Stimulated activated CD8-positive, alpha-beta memory T cell treated with anti-CD3 and anti-CD28 coated beads, Interleukin-15, amount 100 ng/mL, for 24 hours (primary cell): ENCODE measurements around the gene HIGD2A.
"Not testable (repeated sequence)": the region's sequence is repeated elsewhere in the genome, so short reads cannot be mapped to it uniquely, and the experiment has no call there.

Source experiments
- DNase-seq: peaks from one replicate; pipeline ENCODE4 v3.0.0-alpha.2; 2020; ENCODE audit warnings: low read depth

HIGD2A gene

DNA sequence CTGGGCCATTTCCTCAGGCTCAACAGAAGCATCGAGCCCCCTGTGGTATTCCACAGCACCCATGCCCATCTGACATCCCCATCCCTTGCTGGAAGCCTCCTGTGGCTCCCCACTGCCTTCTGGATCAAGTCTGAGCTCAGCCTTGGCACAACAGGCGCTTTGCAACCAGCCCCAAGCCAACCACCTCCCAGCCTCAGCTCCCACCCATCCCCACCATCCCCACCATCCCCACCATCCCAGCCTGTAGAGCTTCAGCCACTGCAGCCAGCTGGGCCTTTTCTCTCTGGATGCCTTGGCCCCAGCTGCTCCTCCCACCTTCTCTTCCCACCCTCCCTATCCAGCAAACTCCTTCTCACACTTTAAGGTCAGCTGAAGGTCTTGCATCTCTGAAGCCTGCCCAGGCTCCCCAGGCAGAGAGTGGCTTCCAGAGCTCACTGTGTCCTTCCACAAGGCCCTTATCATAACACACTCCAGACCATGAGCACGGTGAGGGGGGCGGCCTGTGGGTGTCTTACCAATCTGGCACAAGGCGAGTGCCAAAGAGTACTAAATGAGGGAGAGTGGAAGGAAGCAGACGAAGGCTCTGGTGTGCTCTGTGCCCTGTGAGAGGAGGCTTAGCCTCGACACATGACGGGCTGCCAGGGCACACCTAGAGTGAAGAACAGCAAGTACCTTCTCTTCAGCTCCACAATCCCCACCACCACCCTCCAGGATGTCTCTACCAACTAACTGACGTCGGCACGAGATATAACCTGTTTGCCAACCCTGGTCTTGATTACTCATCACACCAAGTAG, 6.5 kb downstream of the HIGD2A start:
- DNase-seq = no peak

- no peak for DNase-seq
Observed at GRCh38 chr5:176396330-176396729, 7.8 kb downstream of the HIGD2A start.

- DNase-seq = no peak
Observed at GRCh38 chr5:176397736-176398420, 9.3 kb downstream of the HIGD2A start.

GRCh38 chr5:176400382-176401156, 12.0 kb downstream of the HIGD2A start:
- no peak for DNase-seq

DNA sequence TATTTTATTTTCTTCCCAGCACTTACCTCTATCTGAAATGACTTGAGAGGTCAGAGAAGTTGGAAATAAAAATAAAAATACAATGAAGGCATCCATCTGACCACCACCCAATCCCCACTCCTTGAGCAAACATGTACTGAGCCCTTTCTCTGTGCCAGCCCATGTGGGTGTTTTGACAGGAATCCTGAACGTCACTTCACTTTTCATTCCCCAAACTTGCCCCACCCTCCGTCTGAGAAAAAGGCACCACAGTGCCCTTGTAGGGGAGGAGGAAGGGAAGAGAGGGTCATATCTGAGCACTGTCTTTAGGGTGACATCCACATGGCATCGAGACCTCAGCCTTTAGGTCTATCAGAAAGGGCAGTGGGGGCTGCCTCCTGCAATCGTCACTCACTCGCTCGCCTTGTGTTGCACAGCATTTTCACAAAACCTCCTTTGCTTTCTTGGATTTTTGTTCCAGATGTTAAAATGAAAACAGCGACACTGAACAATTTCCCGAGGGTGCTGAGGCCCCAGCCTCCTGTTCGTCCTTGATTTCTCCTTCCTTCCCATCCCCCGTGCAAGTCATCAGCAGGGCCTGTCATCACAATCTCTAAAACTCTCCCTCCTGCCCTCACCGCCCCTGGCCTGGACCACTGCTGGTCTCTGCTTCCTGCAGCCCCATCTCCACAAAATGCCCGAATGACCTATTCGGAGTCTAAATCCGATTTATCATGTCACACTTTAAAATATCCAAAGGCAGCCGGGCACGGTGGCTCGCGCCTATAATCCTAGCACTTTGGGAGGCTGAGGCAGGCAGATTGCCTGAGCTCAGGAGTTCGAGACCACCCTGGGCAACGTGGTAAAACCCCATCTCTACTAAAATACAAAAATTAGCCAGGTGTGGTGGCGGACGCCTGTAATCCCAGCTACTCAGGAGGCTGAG, 13.0 kb downstream of the HIGD2A start:
- no peak for DNase-seq

DNA sequence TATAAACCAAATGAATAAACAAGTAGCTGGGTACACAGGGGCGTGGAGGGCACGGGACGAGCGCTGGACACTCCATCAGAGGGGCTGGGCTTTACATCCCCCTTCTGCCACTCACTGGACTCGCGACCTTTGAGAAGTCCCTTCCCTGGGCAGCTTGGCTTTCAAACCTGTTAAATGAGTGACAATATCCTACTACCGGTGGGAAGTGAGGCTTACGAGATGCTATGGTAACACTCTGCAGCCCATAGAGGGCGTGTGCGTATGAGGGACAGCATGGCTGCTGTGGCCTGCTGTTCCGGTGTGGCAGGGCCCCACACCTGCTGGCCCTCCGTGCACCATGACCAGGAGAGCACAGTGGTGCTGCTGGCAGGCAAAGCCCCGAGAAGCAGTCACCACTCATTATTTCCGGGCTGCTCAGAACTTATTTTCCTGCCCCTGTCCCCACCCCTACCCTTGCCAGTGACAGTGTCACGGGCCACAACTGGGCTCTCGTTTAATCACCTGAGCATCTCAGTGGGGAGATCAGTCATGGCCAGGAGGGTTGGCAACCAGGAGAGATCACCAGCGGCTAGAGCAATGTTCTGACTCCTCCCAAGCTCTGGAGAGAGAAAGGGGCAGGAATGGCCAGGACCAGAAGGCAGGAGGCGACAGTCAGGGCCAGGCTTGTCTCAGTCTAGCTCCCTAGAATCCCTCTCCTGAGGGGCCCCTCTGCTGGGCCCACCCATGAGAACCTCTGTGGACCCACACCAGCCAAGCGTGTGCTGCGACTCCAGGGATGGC, 17.3 kb downstream of the HIGD2A start:
- DNase-seq = no peak

GRCh38 chr5:176406436-176407052, 18.0 kb downstream of the HIGD2A start:
- DNase-seq = no peak

DNA sequence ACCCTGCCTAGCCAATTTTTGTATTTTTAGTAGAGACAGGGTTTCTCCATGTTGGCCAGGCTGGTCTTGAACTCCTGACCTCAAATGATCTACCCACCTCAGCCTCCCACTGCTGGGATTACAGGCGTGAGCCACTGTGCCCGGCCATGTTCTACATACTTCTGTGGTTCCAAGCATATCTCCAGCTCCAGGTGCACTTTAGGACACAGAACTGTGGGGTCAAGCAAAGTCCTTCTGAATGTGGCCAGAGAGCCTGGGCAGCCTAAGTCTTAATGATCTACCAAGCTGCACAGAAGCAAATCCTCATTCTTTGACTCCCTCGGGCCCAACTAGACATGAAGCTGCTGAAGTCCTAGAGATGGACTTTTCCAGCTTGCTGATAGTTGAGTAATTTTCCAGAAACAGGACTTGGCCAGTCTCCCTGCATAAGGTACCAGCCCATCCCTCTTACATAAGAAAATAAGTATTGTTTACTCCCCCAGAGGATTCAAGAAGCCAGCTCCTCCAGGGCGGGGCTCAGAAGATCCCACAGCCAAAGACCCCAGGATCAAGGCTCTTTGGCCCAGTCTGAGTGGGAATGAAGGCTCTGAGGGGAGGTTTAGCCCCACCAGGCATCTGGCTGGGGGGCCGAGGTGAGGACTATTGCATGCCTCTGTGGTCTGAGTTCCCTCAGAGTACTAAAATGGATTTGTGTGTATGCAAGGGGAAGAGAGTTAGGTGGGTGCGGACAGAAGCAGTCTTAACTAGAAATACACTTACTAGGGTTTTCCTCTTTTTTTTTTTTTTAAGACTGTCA, 19.1 kb downstream of the HIGD2A start:
- DNase-seq = no peak

DNA sequence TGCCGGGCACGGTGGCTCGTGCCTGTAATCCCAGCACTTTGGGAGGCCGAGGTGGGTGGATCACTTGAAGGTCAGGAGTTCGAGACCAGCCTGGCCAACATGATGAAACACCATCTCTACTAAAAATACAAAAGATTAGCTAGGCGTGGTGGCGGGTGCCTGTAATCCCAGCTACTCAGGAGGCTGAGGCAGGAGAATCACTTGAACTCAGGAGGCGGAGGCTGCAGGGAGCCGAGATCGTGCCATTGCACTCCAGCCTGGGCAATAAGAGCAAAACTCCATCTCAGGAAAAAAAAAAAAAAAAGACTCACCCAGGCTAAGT, 19.7 kb downstream of the HIGD2A start:
- DNase-seq = not testable (repeated sequence)

DNA sequence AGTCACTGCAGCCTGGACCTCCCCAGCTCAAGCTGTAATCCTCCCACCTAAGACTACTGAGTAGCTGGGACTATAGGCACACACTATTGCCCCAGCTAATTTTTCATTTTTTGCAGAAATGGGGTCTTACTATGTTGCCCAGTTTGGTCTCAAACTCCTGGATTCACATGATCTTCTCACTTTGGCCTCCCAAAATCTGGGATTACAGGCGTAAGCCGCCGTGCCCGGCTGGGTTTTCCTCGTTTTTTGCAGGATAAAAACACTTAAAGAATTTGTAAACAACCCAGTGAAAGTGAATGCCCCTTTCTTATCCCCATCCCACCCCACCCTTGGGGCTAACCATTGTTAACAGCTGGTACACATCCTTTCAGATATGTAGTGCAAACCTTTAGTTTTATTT, 20.0 kb downstream of the HIGD2A start:
- no peak for DNase-seq

- DNase-seq = no peak
Observed at GRCh38 chr5:176409765-176410164, 21.2 kb downstream of the HIGD2A start.

- DNase-seq = no peak
Observed at GRCh38 chr5:176410486-176411180, 22.1 kb downstream of the HIGD2A start.

- DNase-seq = no peak
Observed at GRCh38 chr5:176412517-176413254, 24.1 kb downstream of the HIGD2A start.

GRCh38 chr5:176413255-176413565, 24.7 kb downstream of the HIGD2A start:
- DNase-seq = no peak

DNA sequence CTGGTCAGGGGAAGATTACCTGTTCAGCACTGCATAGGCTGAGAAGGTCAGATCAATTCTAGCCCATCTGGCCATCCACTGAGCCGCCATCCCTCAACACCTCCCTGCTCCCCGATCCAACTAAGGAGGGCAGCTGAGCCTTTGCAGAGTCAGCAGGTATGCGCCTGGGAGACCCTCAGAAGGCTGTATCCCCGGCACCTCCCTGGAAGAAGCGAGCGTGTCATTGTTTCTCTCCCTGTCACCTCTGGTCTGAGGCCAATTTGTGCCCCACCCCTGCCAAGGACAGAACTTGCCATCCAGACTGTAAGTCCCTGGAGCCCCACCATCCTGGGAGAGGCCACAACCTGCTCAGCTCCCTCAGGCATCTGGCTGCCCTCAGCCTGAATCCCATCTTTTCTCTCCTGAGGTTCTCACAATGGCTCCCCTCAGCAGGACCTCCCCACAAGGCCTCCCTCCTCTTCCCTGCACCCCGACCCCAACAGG, 25.2 kb downstream of the HIGD2A start:
- DNase-seq = no peak

GRCh38 chr5:176414704-176415103, 26.2 kb downstream of the HIGD2A start:
- no peak for DNase-seq

GRCh38 chr5:176415240-176415951, 26.8 kb downstream of the HIGD2A start:
- no peak for DNase-seq
